Panc1 (cell line): ENCODE data around the gene UNC13C. TPM values are rescaled to one million over a fixed set of nuclear protein-coding genes. Genes with fewer than 3 reads are reported as not detected.

Source experiments
- ATAC-seq: fragments of 200-7000 bp; cut with Tn5 transposase; 2 replicates; pipeline ENCODE4 v1.9.1; 2020; ENCODE audit warnings: mild to moderate bottlenecking, moderate library complexity
- BruUV-seq: library from RNA; stranded (reverse); fragments of 400-500 nt; replicated peaks from 2 replicates; lab custom pipeline; 2021; lab: Mats Ljungman, UMichigan
- CTCF ChIA-PET: fragments of 300-600 bp; sonication (Branson Sonifier 250); formaldehyde crosslinking; loops from one replicate; lab custom pipeline; 2022; ENCODE audit warnings: antibody characterized with exemption; lab: Charles Lee
- POLR2A ChIA-PET: fragments of 300-600 bp; sonication (Branson Sonifier 250); formaldehyde crosslinking; loops from one replicate; lab custom pipeline; 2022; ENCODE audit warnings: antibody characterized with exemption; lab: Charles Lee
- DNase-seq: peaks from one replicate; pipeline ENCODE4 v3.0.0-alpha.2; 2010; ENCODE audit warnings: low read depth, low spot score
- H3K27ac ChIP-seq: 2 replicates; pipeline ENCODE4 v1.5.1; 2011; ENCODE audit warnings: mild to moderate bottlenecking, low read length, inconsistent platforms
- H3K27me3 ChIP-seq: fragments of 200-500 bp; sonication (Bioruptor generic); 2 replicates; pipeline ENCODE4 v1.6.0; 2014; ENCODE audit warnings: low read length, inconsistent platforms; ENCODE audit not compliant: control insufficient read depth, insufficient read depth
- H3K36me3 ChIP-seq: fragments of 200-500 bp; sonication (Bioruptor generic); 2 replicates; pipeline ENCODE4 v1.5.1; 2014; ENCODE audit warnings: inconsistent platforms, mild to moderate bottlenecking, low read length, moderate library complexity; ENCODE audit not compliant: control insufficient read depth, insufficient read depth
- H3K4me1 ChIP-seq: 2 replicates; pipeline ENCODE4 v1.5.1; 2011; ENCODE audit warnings: inconsistent platforms, mild to moderate bottlenecking, low read length, moderate library complexity; ENCODE audit not compliant: control insufficient read depth, insufficient read depth
- H3K4me3 ChIP-seq, 2 experiments: 2 replicates each; pipeline ENCODE4 v1.5.1; 2011 to 2012; ENCODE audit warnings: low read depth in 2 of 2, low read length in 2 of 2, mild to moderate bottlenecking in 2 of 2, inconsistent platforms in 1 of 2, moderate library complexity in 1 of 2
- H3K9me3 ChIP-seq: fragments of 200-500 bp; sonication (Bioruptor generic); 2 replicates; pipeline ENCODE4 v1.5.1; 2014; ENCODE audit warnings: low read depth, mild to moderate bottlenecking, inconsistent platforms, low read length, moderate library complexity; ENCODE audit not compliant: control insufficient read depth, insufficient read depth
- POLR2AphosphoS5 ChIP-seq: IDR thresholded peaks from 2 replicates; pipeline ENCODE4 v1.6.1; 2012; ENCODE audit warnings: mild to moderate bottlenecking, low read depth, low read length, moderate library complexity
- SIN3A ChIP-seq: IDR thresholded peaks from 2 replicates; pipeline ENCODE4 v1.6.1; 2012; ENCODE audit warnings: low read depth, mild to moderate bottlenecking, low read length, moderate library complexity, borderline replicate concordance; ENCODE audit not compliant: insufficient read depth
- TCF7L2 ChIP-seq: IDR thresholded peaks from 2 replicates; pipeline ENCODE4 v1.6.1; 2011; ENCODE audit warnings: mild to moderate bottlenecking, low read depth, low read length, inconsistent platforms
- in situ Hi-C: cut with HindIII; loops from 2 replicates; pipeline ENCODE4 v1.10.0; 2016; ENCODE audit warnings: low sequenced_read_pairs, low pct_unique_long_range_greater_than_20kb
- intact Hi-C: fragments of 100-400 bp; cut with micrococcal nuclease; formaldehyde crosslinking; loops from one replicate; pipeline ENCODE4 v1.10.0; 2022; ENCODE audit not compliant: unreplicated experiment
- total RNA-seq: library from RNA; stranded (reverse); gene quantifications from one replicate; pipeline ENCODE4 v1.2.1, GENCODE V29; 2021; ENCODE audit not compliant: unreplicated experiment
- TF ChIP-seq, protein P1 (sequence below), 2 experiments: IDR thresholded peaks; 2 replicates each; pipeline ENCODE4 v1.6.1; 2011 to 2012; ENCODE audit warnings: low read depth in 2 of 2, control low read depth in 1 of 2, low read length in 1 of 2, mild to moderate bottlenecking in 1 of 2, moderate library complexity in 1 of 2; ENCODE audit not compliant: insufficient read depth in 1 of 2
- TF ChIP-seq, protein P2 (sequence below): fragments of 450-650 bp; IDR thresholded peaks from 2 replicates; pipeline ENCODE4 v1.5.1; 2017; ENCODE audit warnings: mild to moderate bottlenecking

UNC13C gene
- total RNA-seq, 1 experiment from 2014 or later = not detected

DNA sequence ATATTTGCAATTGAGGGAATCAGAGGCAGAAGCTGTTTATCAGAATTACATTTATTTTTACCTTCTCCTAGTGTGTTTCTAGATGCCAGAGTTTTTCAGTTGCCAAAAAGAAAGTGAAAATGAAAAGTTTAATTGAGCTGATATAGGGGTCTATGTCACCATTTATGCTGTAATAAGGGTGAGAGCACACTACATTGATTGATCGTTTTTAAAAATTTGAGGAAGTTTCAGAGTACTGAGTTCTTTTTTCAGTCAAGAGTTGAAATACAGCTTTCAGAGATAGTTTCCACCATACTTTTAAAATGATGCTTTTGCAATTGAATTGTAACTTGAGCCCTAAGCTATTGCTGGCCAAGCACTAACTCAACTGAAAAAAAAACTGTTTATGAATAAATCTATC lies 326.9 kb downstream of the UNC13C start:
- in situ Hi-C loops (no loop called here), intact Hi-C loops (no loop called here)
- ChIA-PET POLR2A (no interaction called here), CTCF (no interaction called here)
- Histone ChIP-seq H3K9me3 (no peaks in the 10 kb centered on the region), H3K4me3 (no peak overlapping the region), H3K27ac (no peak overlapping the region), H3K36me3 (no peaks in the 10 kb centered on the region), H3K27me3 (no peaks in the 10 kb centered on the region), H3K4me1 (no peaks in the 10 kb centered on the region)
- TF ChIP-seq SIN3A (no peak), POLR2AphosphoS5 (no peak), TCF7L2 (no peak)
- TF ChIP-seq, protein P1, sequence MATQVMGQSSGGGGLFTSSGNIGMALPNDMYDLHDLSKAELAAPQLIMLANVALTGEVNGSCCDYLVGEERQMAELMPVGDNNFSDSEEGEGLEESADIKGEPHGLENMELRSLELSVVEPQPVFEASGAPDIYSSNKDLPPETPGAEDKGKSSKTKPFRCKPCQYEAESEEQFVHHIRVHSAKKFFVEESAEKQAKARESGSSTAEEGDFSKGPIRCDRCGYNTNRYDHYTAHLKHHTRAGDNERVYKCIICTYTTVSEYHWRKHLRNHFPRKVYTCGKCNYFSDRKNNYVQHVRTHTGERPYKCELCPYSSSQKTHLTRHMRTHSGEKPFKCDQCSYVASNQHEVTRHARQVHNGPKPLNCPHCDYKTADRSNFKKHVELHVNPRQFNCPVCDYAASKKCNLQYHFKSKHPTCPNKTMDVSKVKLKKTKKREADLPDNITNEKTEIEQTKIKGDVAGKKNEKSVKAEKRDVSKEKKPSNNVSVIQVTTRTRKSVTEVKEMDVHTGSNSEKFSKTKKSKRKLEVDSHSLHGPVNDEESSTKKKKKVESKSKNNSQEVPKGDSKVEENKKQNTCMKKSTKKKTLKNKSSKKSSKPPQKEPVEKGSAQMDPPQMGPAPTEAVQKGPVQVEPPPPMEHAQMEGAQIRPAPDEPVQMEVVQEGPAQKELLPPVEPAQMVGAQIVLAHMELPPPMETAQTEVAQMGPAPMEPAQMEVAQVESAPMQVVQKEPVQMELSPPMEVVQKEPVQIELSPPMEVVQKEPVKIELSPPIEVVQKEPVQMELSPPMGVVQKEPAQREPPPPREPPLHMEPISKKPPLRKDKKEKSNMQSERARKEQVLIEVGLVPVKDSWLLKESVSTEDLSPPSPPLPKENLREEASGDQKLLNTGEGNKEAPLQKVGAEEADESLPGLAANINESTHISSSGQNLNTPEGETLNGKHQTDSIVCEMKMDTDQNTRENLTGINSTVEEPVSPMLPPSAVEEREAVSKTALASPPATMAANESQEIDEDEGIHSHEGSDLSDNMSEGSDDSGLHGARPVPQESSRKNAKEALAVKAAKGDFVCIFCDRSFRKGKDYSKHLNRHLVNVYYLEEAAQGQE (IDR thresholded peaks at IDR 0.05; ENCODE audit: insufficient read depth in 1 of 2, low read depth in 2 of 2, low read length in 1 of 2) = no peak
- TF ChIP-seq, protein P2, sequence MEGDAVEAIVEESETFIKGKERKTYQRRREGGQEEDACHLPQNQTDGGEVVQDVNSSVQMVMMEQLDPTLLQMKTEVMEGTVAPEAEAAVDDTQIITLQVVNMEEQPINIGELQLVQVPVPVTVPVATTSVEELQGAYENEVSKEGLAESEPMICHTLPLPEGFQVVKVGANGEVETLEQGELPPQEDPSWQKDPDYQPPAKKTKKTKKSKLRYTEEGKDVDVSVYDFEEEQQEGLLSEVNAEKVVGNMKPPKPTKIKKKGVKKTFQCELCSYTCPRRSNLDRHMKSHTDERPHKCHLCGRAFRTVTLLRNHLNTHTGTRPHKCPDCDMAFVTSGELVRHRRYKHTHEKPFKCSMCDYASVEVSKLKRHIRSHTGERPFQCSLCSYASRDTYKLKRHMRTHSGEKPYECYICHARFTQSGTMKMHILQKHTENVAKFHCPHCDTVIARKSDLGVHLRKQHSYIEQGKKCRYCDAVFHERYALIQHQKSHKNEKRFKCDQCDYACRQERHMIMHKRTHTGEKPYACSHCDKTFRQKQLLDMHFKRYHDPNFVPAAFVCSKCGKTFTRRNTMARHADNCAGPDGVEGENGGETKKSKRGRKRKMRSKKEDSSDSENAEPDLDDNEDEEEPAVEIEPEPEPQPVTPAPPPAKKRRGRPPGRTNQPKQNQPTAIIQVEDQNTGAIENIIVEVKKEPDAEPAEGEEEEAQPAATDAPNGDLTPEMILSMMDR = no peak
- ATAC-seq (no peak), DNase-seq (no peak)
- BruUV-seq = no TSS peak

DNA sequence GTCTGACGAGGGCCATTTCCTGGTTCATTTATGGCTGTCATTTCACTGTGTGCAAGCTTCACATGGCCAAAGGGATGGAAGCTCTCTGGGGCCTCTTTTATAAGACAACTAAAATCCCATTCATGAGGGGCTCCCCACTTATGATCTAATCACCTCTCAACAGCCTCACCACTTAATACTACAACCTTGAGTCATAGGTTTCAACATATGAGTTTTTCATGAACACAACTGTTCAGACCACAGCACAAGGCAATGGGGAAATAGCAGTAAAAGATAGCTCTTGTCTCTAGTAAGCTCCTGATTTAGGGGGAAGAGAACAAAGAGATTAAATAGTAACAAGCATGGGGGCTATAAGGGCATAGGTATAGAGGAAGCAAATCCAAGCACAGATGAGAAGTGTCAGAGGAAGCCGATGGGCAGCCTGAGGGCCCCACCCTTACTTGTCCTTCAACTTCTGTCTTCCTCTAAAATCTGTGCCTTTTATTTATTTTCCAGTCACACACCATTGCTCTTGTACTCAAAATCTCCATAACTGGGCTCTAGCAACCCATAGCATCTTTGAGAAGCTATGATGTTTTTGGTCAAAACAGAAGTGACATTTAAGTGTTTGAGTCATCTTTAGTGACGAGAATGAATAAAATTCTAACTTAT lies 329.1 kb downstream of the UNC13C start:
- no TSS peak for BruUV-seq

More for the DNA sequence above, 329.1 kb downstream of the UNC13C start:
- ChIA-PET POLR2A (no interaction called here), CTCF (no interaction called here)
- no peaks in the 10 kb centered on the region for H3K27me3 ChIP-seq
- in situ Hi-C loops (no loop called here), intact Hi-C loops (no loop called here)
- no peaks in the 10 kb centered on the region for H3K9me3 ChIP-seq
- no peak for DNase-seq
- H3K4me1 ChIP-seq = no peaks in the 10 kb centered on the region
- ATAC-seq = no peak
- H3K4me3 ChIP-seq = no peak overlapping the region
- no peak overlapping the region for H3K27ac ChIP-seq
- H3K36me3 ChIP-seq = no peaks in the 10 kb centered on the region
- TF ChIP-seq, protein P1 (IDR thresholded peaks at IDR 0.05; ENCODE audit: insufficient read depth in 1 of 2, low read depth in 2 of 2, low read length in 1 of 2) = no peak
- TF ChIP-seq, protein P2 = no peak
